ENCODE measurements around the gene IL1R2.

DNA sequence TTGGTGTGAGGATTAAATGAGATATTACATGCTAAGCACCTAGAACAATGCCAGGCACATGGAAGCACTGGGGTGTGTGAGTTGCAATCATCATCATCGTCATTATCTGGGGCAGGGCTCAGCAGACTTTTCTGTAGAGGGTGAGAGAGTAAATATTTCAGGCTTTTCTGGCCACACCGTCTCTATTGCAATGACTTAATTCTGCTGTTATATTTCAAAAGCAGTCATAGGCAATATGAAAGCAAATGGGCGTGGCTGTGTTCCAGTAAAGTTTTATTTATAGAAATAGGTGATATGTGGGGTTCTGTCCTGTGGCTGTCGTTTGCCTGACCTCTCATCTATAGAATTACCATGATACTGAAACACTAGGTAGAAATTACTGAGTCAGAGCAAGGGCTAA is 60.6 kb downstream of the IL1R2 start:
- TF ChIP-seq ZFP69B (tag by site-specific recombination; IDR thresholded peaks at IDR 0.05), result no peak
- no peak for TF ChIP-seq ZNF324 (tag by site-specific recombination; IDR thresholded peaks at IDR 0.05)
- TF ChIP-seq, protein P1, sequence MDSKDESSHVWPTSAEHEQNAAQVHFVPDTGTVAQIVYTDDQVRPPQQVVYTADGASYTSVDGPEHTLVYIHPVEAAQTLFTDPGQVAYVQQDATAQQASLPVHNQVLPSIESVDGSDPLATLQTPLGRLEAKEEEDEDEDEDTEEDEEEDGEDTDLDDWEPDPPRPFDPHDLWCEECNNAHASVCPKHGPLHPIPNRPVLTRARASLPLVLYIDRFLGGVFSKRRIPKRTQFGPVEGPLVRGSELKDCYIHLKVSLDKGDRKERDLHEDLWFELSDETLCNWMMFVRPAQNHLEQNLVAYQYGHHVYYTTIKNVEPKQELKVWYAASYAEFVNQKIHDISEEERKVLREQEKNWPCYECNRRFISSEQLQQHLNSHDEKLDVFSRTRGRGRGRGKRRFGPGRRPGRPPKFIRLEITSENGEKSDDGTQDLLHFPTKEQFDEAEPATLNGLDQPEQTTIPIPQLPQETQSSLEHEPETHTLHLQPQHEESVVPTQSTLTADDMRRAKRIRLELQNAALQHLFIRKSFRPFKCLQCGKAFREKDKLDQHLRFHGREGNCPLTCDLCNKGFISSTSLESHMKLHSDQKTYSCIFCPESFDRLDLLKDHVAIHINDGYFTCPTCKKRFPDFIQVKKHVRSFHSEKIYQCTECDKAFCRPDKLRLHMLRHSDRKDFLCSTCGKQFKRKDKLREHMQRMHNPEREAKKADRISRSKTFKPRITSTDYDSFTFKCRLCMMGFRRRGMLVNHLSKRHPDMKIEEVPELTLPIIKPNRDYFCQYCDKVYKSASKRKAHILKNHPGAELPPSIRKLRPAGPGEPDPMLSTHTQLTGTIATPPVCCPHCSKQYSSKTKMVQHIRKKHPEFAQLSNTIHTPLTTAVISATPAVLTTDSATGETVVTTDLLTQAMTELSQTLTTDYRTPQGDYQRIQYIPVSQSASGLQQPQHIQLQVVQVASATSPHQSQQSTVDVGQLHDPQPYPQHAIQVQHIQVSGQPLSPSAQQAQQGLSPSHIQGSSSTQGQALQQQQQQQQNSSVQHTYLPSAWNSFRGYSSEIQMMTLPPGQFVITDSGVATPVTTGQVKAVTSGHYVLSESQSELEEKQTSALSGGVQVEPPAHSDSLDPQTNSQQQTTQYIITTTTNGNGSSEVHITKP (tag by site-specific recombination; IDR thresholded peaks at IDR 0.05), result no peak
- TF ChIP-seq, protein P2, sequence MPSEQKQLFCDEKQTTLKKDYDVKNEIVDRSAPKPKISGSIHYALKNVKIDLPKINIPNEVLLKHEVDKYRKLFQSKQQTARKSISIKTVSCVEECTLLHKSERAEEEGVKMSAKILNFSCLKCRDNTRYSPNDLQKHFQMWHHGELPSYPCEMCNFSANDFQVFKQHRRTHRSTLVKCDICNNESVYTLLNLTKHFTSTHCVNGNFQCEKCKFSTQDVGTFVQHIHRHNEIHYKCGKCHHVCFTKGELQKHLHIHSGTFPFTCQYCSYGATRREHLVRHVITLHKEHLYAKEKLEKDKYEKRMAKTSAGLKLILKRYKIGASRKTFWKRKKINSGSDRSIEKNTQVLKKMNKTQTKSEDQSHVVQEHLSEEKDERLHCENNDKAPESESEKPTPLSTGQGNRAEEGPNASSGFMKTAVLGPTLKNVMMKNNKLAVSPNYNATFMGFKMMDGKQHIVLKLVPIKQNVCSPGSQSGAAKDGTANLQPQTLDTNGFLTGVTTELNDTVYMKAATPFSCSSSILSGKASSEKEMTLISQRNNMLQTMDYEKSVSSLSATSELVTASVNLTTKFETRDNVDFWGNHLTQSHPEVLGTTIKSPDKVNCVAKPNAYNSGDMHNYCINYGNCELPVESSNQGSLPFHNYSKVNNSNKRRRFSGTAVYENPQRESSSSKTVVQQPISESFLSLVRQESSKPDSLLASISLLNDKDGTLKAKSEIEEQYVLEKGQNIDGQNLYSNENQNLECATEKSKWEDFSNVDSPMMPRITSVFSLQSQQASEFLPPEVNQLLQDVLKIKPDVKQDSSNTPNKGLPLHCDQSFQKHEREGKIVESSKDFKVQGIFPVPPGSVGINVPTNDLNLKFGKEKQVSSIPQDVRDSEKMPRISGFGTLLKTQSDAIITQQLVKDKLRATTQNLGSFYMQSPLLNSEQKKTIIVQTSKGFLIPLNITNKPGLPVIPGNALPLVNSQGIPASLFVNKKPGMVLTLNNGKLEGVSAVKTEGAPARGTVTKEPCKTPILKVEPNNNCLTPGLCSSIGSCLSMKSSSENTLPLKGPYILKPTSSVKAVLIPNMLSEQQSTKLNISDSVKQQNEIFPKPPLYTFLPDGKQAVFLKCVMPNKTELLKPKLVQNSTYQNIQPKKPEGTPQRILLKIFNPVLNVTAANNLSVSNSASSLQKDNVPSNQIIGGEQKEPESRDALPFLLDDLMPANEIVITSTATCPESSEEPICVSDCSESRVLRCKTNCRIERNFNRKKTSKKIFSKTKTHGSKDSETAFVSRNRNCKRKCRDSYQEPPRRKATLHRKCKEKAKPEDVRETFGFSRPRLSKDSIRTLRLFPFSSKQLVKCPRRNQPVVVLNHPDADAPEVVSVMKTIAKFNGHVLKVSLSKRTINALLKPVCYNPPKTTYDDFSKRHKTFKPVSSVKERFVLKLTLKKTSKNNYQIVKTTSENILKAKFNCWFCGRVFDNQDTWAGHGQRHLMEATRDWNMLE (tag by site-specific recombination; conservative IDR thresholded peaks at IDR 0.05; ENCODE audit: low read depth), result no peak
- TF ChIP-seq, protein P3, sequence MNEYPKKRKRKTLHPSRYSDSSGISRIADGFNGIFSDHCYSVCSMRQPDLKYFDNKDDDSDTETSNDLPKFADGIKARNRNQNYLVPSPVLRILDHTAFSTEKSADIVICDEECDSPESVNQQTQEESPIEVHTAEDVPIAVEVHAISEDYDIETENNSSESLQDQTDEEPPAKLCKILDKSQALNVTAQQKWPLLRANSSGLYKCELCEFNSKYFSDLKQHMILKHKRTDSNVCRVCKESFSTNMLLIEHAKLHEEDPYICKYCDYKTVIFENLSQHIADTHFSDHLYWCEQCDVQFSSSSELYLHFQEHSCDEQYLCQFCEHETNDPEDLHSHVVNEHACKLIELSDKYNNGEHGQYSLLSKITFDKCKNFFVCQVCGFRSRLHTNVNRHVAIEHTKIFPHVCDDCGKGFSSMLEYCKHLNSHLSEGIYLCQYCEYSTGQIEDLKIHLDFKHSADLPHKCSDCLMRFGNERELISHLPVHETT (tag by site-specific recombination; IDR thresholded peaks at IDR 0.05), result no peak
- TF ChIP-seq, protein P4, sequence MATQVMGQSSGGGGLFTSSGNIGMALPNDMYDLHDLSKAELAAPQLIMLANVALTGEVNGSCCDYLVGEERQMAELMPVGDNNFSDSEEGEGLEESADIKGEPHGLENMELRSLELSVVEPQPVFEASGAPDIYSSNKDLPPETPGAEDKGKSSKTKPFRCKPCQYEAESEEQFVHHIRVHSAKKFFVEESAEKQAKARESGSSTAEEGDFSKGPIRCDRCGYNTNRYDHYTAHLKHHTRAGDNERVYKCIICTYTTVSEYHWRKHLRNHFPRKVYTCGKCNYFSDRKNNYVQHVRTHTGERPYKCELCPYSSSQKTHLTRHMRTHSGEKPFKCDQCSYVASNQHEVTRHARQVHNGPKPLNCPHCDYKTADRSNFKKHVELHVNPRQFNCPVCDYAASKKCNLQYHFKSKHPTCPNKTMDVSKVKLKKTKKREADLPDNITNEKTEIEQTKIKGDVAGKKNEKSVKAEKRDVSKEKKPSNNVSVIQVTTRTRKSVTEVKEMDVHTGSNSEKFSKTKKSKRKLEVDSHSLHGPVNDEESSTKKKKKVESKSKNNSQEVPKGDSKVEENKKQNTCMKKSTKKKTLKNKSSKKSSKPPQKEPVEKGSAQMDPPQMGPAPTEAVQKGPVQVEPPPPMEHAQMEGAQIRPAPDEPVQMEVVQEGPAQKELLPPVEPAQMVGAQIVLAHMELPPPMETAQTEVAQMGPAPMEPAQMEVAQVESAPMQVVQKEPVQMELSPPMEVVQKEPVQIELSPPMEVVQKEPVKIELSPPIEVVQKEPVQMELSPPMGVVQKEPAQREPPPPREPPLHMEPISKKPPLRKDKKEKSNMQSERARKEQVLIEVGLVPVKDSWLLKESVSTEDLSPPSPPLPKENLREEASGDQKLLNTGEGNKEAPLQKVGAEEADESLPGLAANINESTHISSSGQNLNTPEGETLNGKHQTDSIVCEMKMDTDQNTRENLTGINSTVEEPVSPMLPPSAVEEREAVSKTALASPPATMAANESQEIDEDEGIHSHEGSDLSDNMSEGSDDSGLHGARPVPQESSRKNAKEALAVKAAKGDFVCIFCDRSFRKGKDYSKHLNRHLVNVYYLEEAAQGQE (tag by site-specific recombination; IDR thresholded peaks at IDR 0.05), result no peak
- TF ChIP-seq ZNF121 (tag by site-specific recombination; IDR thresholded peaks at IDR 0.05), result no peak
- TF ChIP-seq ZNF501 (tag by site-specific recombination; IDR thresholded peaks at IDR 0.05), result no peak
- no peak for TF ChIP-seq WT1 (tag by site-specific recombination; IDR thresholded peaks at IDR 0.05)
- no peak for TF ChIP-seq SALL2 (tag by site-specific recombination; IDR thresholded peaks at IDR 0.05; ENCODE audit: borderline replicate concordance)
- TF ChIP-seq, protein P5, sequence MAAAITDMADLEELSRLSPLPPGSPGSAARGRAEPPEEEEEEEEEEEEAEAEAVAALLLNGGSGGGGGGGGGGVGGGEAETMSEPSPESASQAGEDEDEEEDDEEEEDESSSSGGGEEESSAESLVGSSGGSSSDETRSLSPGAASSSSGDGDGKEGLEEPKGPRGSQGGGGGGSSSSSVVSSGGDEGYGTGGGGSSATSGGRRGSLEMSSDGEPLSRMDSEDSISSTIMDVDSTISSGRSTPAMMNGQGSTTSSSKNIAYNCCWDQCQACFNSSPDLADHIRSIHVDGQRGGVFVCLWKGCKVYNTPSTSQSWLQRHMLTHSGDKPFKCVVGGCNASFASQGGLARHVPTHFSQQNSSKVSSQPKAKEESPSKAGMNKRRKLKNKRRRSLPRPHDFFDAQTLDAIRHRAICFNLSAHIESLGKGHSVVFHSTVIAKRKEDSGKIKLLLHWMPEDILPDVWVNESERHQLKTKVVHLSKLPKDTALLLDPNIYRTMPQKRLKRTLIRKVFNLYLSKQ (tag by site-specific recombination; IDR thresholded peaks at IDR 0.05; ENCODE audit: borderline replicate concordance), result no peak
- no peak for TF ChIP-seq ZNF777 (tag by site-specific recombination; IDR thresholded peaks at IDR 0.05; ENCODE audit: borderline replicate concordance)
- no peak for TF ChIP-seq ZNF24 (tag by site-specific recombination; IDR thresholded peaks at IDR 0.05)

All from HEK293 (cell line).